HCT116 (cell line): Measurements from ENCODE around the gene PRSS22. TPM values are rescaled to one million over a fixed set of nuclear protein-coding genes. Genes with fewer than 3 reads are reported as not detected.

Source experiments
- ATAC-seq: fragments of 200-7000 bp; cut with Tn5 transposase; 2 replicates; pipeline ENCODE4 v1.9.1; 2020; ENCODE audit warnings: mild to moderate bottlenecking, moderate library complexity
- BruUV-seq: library from RNA; stranded (reverse); fragments of 400-500 nt; replicated peaks from 2 replicates; lab custom pipeline; 2021; lab: Mats Ljungman, UMichigan
- CTCF ChIA-PET: fragments of 300-600 bp; sonication (Branson Sonifier 250); formaldehyde crosslinking; loops from one replicate; lab custom pipeline; 2021; ENCODE audit warnings: antibody characterized with exemption; lab: Charles Lee
- POLR2A ChIA-PET: fragments of 300-600, 350-600 bp; sonication (Branson Sonifier 250); formaldehyde crosslinking; loops from one replicate; lab custom pipeline; 2021; ENCODE audit warnings: antibody characterized with exemption; lab: Charles Lee
- RAD21 ChIA-PET, 2 experiments: fragments of 300-600 bp; sonication (Branson Sonifier 250); formaldehyde crosslinking; loops; one replicate each; lab custom pipeline; 2023; ENCODE audit warnings: low total read pairs in 2 of 2; ENCODE audit not compliant: uncharacterized antibody in 2 of 2, unreplicated experiment in 2 of 2, low non-redundant PET in 1 of 2; lab: Charles Lee
- DNase-seq: peaks from one replicate; pipeline ENCODE4 v3.0.0-alpha.2; 2010; ENCODE audit warnings: low read depth, low spot score
- H2AFZ ChIP-seq: fragments of 200-600 bp; shearing (Covaris generic), sonication (generic); 2 replicates; pipeline ENCODE4 v1.6.1; 2017; ENCODE audit warnings: low read depth, mixed run types, mixed read lengths, antibody characterized with exemption, low read length; ENCODE audit not compliant: poor library complexity, severe bottlenecking
- H3K27ac ChIP-seq: 2 replicates; pipeline ENCODE4 v1.5.1; 2012; ENCODE audit warnings: low read depth, low read length
- H3K27me3 ChIP-seq: fragments of 200-600 bp; sonication (generic); 2 replicates; pipeline ENCODE4 v1.6.1; 2016; ENCODE audit warnings: mixed run types, low read length, mixed read lengths; ENCODE audit not compliant: insufficient read depth
- H3K36me3 ChIP-seq, 2 experiments: fragments of 200-500 bp in 1 of 2; fragments of 200-600 bp in 1 of 2; sonication (Bioruptor generic) in 1 of 2; sonication (generic) in 1 of 2; 2 replicates each; pipeline versions ENCODE4 v1.5.1 to v1.6.1; 2014 to 2016; ENCODE audit warnings: low read length in 2 of 2, inconsistent platforms in 1 of 2, mixed read lengths in 1 of 2, mixed run types in 1 of 2; ENCODE audit not compliant: insufficient read depth in 2 of 2, control insufficient read depth in 1 of 2
- H3K4me1 ChIP-seq, 2 experiments: fragments of 200-600 bp in 1 of 2; sonication (generic) in 1 of 2; 2 replicates each; pipeline versions ENCODE4 v1.5.1 to v1.6.1; 2012 to 2017; ENCODE audit warnings: low read length in 2 of 2, inconsistent platforms in 1 of 2, mild to moderate bottlenecking in 1 of 2, mixed read lengths in 1 of 2, mixed run types in 1 of 2, moderate library complexity in 1 of 2; ENCODE audit not compliant: insufficient read depth in 2 of 2, control insufficient read depth in 1 of 2
- H3K4me2 ChIP-seq: fragments of 200-600 bp; sonication (generic); 2 replicates; pipeline ENCODE4 v1.6.1; 2017; ENCODE audit warnings: mixed run types, low read length, mixed read lengths
- H3K4me3 ChIP-seq, 2 experiments: fragments of 200-600 bp in 1 of 2; sonication (generic) in 1 of 2; replicated peaks in 1 of 2; 2 replicates each; pipeline ENCODE4 v1.5.1; 2011 to 2016; ENCODE audit warnings: low read length in 2 of 2, control low read depth in 1 of 2, low read depth in 1 of 2, mild to moderate bottlenecking in 1 of 2, mixed read lengths in 1 of 2, mixed run types in 1 of 2
- H3K79me2 ChIP-seq: fragments of 200-600 bp; sonication (generic); 2 replicates; pipeline ENCODE4 v1.6.1; 2017; ENCODE audit warnings: mild to moderate bottlenecking, mixed run types, low read length, moderate library complexity, mixed read lengths; ENCODE audit not compliant: insufficient read depth
- H3K9ac ChIP-seq: fragments of 200-600 bp; sonication (generic); 2 replicates; pipeline ENCODE4 v1.6.1; 2016; ENCODE audit warnings: low read length, mixed read lengths
- H3K9me2 ChIP-seq: fragments of 200-600 bp; sonication (generic), shearing (Covaris generic); 2 replicates; pipeline ENCODE4 v1.6.1; 2017; ENCODE audit warnings: mixed run types, mild to moderate bottlenecking, moderate library complexity; ENCODE audit not compliant: insufficient read depth
- H3K9me3 ChIP-seq, 2 experiments: fragments of 200-500 bp in 1 of 2; fragments of 200-600 bp in 1 of 2; sonication (Bioruptor generic) in 1 of 2; sonication (generic) in 1 of 2; 2 replicates each; pipeline ENCODE4 v1.6.1; 2014 to 2017; ENCODE audit warnings: low read length in 2 of 2, mixed read lengths in 2 of 2, inconsistent platforms in 1 of 2, low read depth in 1 of 2, mild to moderate bottlenecking in 1 of 2, mixed run types in 1 of 2, moderate library complexity in 1 of 2; ENCODE audit not compliant: control insufficient read depth in 1 of 2, insufficient read depth in 1 of 2
- H4K20me1 ChIP-seq: fragments of 200-600 bp; sonication (generic), shearing (Covaris generic); 2 replicates; pipeline ENCODE4 v1.6.1; 2017; ENCODE audit warnings: mixed run types, mild to moderate bottlenecking, moderate library complexity; ENCODE audit not compliant: insufficient read depth
- ATF3 ChIP-seq: IDR thresholded peaks from 2 replicates; pipeline ENCODE4 v1.6.1; 2012
- CEBPB ChIP-seq: IDR thresholded peaks from 2 replicates; pipeline ENCODE4 v1.6.1; 2012; ENCODE audit warnings: low read depth
- EGR1 ChIP-seq: IDR thresholded peaks from 2 replicates; pipeline ENCODE4 v1.6.1; 2012; ENCODE audit warnings: low read depth
- ELF1 ChIP-seq: IDR thresholded peaks from 2 replicates; pipeline ENCODE4 v1.6.1; 2012; ENCODE audit warnings: low read depth, borderline replicate concordance
- EZH2 ChIP-seq: fragments of 200-600 bp; sonication (generic); IDR thresholded peaks from 2 replicates; pipeline ENCODE4 v1.6.1; 2017; ENCODE audit warnings: antibody characterized with exemption, mixed run types
- EZH2phosphoT487 ChIP-seq: fragments of 200-600 bp; IDR thresholded peaks from 2 replicates; pipeline ENCODE4 v1.6.1; 2018; ENCODE audit warnings: antibody characterized with exemption, borderline replicate concordance
- FOSL1 ChIP-seq: IDR thresholded peaks from 2 replicates; pipeline ENCODE4 v1.6.1; 2012; ENCODE audit warnings: low read depth
- JUND ChIP-seq: IDR thresholded peaks from 2 replicates; pipeline ENCODE4 v1.6.1; 2012
- POLR2A ChIP-seq: IDR thresholded peaks from 2 replicates; pipeline ENCODE4 v1.7.0; 2011; ENCODE audit warnings: borderline replicate concordance; ENCODE audit not compliant: insufficient read depth, insufficient read length; ENCODE audit errors: extremely low read depth
- RAD21 ChIP-seq: IDR thresholded peaks from 2 replicates; pipeline ENCODE4 v1.6.1; 2012; ENCODE audit warnings: low read depth, mild to moderate bottlenecking
- SIN3A ChIP-seq: IDR thresholded peaks from 2 replicates; pipeline ENCODE4 v1.6.1; 2012; ENCODE audit warnings: low read depth
- SP1 ChIP-seq: IDR thresholded peaks from 2 replicates; pipeline ENCODE4 v1.6.1; 2012; ENCODE audit warnings: low read depth
- SRF ChIP-seq: IDR thresholded peaks from 2 replicates; pipeline ENCODE4 v1.6.1; 2012; ENCODE audit warnings: low read depth
- TCF7L2 ChIP-seq: IDR thresholded peaks from 2 replicates; pipeline ENCODE4 v1.7.0; 2011; ENCODE audit warnings: borderline replicate concordance, inconsistent platforms; ENCODE audit not compliant: insufficient read depth, insufficient read length; ENCODE audit errors: extremely low read depth
- YY1 ChIP-seq: IDR thresholded peaks from 2 replicates; pipeline ENCODE4 v1.6.1; 2011; ENCODE audit warnings: low read length, low read depth, moderate library complexity, mild to moderate bottlenecking; ENCODE audit not compliant: insufficient replicate concordance; ENCODE audit errors: extremely low read depth
- ZFX ChIP-seq: fragments of 450-650 bp; IDR thresholded peaks from 2 replicates; pipeline ENCODE4 v1.6.1; 2017
- ZNF274 ChIP-seq: fragments of 200-500 bp; sonication (Bioruptor generic); IDR thresholded peaks from 2 replicates; pipeline ENCODE4 v1.6.1; 2014; ENCODE audit warnings: mild to moderate bottlenecking, low read depth, low read length, inconsistent platforms
- intact Hi-C: fragments of 100-400 bp; cut with micrococcal nuclease; formaldehyde crosslinking; loops from 2 replicates; pipeline ENCODE4 v1.10.0; 2022
- total RNA-seq: library from RNA; stranded (reverse); gene quantifications from one replicate; pipeline ENCODE4 v1.2.1, GENCODE V29; 2021; ENCODE audit not compliant: unreplicated experiment
- TF ChIP-seq, protein P1 (sequence below): IDR thresholded peaks from 2 replicates; pipeline ENCODE4 v1.6.1; 2012; ENCODE audit warnings: low read depth
- TF ChIP-seq, protein P2 (sequence below): IDR thresholded peaks from 2 replicates; pipeline ENCODE4 v1.6.1; 2011; ENCODE audit warnings: mild to moderate bottlenecking, low read length, moderate library complexity; ENCODE audit not compliant: insufficient replicate concordance; ENCODE audit errors: extremely low read depth
- TF ChIP-seq, protein P3 (sequence below): IDR thresholded peaks from 2 replicates; pipeline ENCODE4 v1.6.1; 2012

Gene PRSS22
- total RNA-seq, 1 experiment from 2014 or later, result 20.2 TPM

DNA sequence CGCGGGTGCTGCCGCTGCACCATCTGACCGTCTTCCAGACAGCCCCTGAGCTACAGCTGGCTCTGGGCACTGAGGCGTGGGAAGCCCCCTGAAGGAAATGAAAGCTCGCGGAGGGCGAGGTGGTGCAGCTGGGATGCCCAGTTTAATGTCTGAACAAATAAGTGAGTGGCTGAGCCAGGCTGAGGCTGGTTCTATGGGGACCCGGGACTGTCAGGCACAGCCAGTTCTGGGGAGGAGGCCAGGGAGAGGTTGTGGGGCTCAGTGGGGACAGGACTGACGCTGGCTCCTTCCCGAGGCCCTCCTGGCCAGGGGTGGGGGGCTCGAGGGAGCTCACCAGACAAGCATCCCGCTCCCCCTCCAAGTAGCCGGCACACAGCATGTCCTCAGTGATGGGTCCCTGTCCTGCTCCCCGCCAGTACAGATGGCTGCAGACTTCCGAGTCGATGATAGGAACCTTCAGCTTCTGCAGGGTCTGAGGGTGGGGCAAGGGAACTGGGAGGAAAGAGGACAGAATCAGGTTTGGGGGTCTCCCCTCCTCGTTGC, 4.4 kb downstream of the PRSS22 start:
- H3K9me2 ChIP-seq, result no peaks in the 10 kb centered on the region
- H2AFZ ChIP-seq, result no peak overlapping the region
- ChIA-PET POLR2A (no interaction called here), CTCF (interaction anchor here (1.5 kb wide), 1 partner anchor 15 kb away, joined by 6 read pairs; no protein-coding TSS in a partner anchor), RAD21 (no interaction called here)
- H3K4me1 ChIP-seq, result peaks cover 10 to 33% of the 10 kb centered on the region in 2 experiments; a peak in 3 of 4 replicates
- no peak overlapping the region for H3K4me3 ChIP-seq
- no peaks in the 10 kb centered on the region for H3K27me3 ChIP-seq
- intact Hi-C loops, result no loop called here
- H3K4me2 ChIP-seq, result no peak overlapping the region
- DNase-seq, result no peak
- H3K79me2 ChIP-seq, result no peaks in the 10 kb centered on the region; the same call in 1 of the 2 replicates
- peaks cover 2 to 6% of the 10 kb centered on the region in 2 experiments; a peak in 2 of 4 replicates for H3K9me3 ChIP-seq
- no TSS peak for BruUV-seq
- H3K36me3 ChIP-seq, result peaks cover 0 to 7% of the 10 kb centered on the region in 2 experiments; a peak in 1 of 4 replicates
- no peak overlapping the region for H3K27ac ChIP-seq
- TF ChIP-seq, protein P1, sequence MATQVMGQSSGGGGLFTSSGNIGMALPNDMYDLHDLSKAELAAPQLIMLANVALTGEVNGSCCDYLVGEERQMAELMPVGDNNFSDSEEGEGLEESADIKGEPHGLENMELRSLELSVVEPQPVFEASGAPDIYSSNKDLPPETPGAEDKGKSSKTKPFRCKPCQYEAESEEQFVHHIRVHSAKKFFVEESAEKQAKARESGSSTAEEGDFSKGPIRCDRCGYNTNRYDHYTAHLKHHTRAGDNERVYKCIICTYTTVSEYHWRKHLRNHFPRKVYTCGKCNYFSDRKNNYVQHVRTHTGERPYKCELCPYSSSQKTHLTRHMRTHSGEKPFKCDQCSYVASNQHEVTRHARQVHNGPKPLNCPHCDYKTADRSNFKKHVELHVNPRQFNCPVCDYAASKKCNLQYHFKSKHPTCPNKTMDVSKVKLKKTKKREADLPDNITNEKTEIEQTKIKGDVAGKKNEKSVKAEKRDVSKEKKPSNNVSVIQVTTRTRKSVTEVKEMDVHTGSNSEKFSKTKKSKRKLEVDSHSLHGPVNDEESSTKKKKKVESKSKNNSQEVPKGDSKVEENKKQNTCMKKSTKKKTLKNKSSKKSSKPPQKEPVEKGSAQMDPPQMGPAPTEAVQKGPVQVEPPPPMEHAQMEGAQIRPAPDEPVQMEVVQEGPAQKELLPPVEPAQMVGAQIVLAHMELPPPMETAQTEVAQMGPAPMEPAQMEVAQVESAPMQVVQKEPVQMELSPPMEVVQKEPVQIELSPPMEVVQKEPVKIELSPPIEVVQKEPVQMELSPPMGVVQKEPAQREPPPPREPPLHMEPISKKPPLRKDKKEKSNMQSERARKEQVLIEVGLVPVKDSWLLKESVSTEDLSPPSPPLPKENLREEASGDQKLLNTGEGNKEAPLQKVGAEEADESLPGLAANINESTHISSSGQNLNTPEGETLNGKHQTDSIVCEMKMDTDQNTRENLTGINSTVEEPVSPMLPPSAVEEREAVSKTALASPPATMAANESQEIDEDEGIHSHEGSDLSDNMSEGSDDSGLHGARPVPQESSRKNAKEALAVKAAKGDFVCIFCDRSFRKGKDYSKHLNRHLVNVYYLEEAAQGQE, result no peak
- TF ChIP-seq POLR2A (no peak), RAD21 (no peak), EZH2 (no peak), SIN3A (no peak), SP1 (no peak), YY1 (no peak), TCF7L2 (no peak), ZNF274 (no peak), CEBPB (no peak), ZFX (no peak), SRF (no peak), FOSL1 (no peak), ELF1 (no peak), EZH2phosphoT487 (no peak), ATF3 (no peak), JUND (no peak), EGR1 (no peak)
- TF ChIP-seq, protein P2, sequence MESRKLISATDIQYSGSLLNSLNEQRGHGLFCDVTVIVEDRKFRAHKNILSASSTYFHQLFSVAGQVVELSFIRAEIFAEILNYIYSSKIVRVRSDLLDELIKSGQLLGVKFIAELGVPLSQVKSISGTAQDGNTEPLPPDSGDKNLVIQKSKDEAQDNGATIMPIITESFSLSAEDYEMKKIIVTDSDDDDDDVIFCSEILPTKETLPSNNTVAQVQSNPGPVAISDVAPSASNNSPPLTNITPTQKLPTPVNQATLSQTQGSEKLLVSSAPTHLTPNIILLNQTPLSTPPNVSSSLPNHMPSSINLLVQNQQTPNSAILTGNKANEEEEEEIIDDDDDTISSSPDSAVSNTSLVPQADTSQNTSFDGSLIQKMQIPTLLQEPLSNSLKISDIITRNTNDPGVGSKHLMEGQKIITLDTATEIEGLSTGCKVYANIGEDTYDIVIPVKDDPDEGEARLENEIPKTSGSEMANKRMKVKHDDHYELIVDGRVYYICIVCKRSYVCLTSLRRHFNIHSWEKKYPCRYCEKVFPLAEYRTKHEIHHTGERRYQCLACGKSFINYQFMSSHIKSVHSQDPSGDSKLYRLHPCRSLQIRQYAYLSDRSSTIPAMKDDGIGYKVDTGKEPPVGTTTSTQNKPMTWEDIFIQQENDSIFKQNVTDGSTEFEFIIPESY, result no peak
- TF ChIP-seq, protein P3, sequence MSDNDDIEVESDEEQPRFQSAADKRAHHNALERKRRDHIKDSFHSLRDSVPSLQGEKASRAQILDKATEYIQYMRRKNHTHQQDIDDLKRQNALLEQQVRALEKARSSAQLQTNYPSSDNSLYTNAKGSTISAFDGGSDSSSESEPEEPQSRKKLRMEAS, result no peak
- H4K20me1 ChIP-seq, result no peaks in the 10 kb centered on the region
- ATAC-seq, result no peak
- no peak overlapping the region for H3K9ac ChIP-seq
